ENCODE measurements around the gene CARD11. TPM values are rescaled to one million over a fixed set of nuclear protein-coding genes. Genes with fewer than 3 reads are reported as not detected.

Gene CARD11
- total RNA-seq, 2 experiments from 2014 or later: 99.4 to 105 TPM

GRCh38 chr7:2864204-2864985, 179.3 kb downstream of the CARD11 start:
- DNase-seq: no peak
- Mint-ChIP-seq H3K4me3 (peak overlapping the region; percentile 72), H3K27me3 (ENCODE audit: low read depth) (no peaks in the 10 kb centered on the region), H3K4me1 (ENCODE audit: low read depth) (peaks cover 27% of the 10 kb centered on the region), H3K36me3 (ENCODE audit: low read depth) (no peaks in the 10 kb centered on the region), H3K9me3 (no peaks in the 10 kb centered on the region), H3K27ac (peak overlapping the region; percentile 94)
- CTCF ChIA-PET: interaction anchor here (0.6 to 4.4 kb wide), 24 partner anchors 11 to 808 kb away, joined by 3 to 32 read pairs (median 4); no protein-coding TSS in a partner anchor
- intact Hi-C loops (cut with micrococcal nuclease): loop anchor here (2.0 to 10.0 kb wide), 4 partner anchors 142 to 1032 kb away; partner anchors contain the start of gene SDK1

- peak overlapping the region; percentile 94 for H3K27ac Mint-ChIP-seq
- no peaks in the 10 kb centered on the region for H3K9me3 Mint-ChIP-seq
- H3K4me1 Mint-ChIP-seq (ENCODE audit: low read depth): peaks cover 21% of the 10 kb centered on the region
- peak; percentile 90 for DNase-seq
- CTCF ChIA-PET: interaction anchor here (1.1 to 4.4 kb wide), 7 partner anchors 24 to 321 kb away, joined by 3 to 32 read pairs (median 6); no protein-coding TSS in a partner anchor
- peak overlapping the region; percentile 72 for H3K4me3 Mint-ChIP-seq
- intact Hi-C loops (cut with micrococcal nuclease): loop anchor here (2.0 to 10.0 kb wide), 5 partner anchors 19 to 1033 kb away; partner anchors contain the start of genes GNA12 and SDK1
- H3K36me3 Mint-ChIP-seq (ENCODE audit: low read depth): no peaks in the 10 kb centered on the region
- no peaks in the 10 kb centered on the region for H3K27me3 Mint-ChIP-seq (ENCODE audit: low read depth)
Observed at GRCh38 chr7:2863461-2864066, 180.1 kb downstream of the CARD11 start.

DNA sequence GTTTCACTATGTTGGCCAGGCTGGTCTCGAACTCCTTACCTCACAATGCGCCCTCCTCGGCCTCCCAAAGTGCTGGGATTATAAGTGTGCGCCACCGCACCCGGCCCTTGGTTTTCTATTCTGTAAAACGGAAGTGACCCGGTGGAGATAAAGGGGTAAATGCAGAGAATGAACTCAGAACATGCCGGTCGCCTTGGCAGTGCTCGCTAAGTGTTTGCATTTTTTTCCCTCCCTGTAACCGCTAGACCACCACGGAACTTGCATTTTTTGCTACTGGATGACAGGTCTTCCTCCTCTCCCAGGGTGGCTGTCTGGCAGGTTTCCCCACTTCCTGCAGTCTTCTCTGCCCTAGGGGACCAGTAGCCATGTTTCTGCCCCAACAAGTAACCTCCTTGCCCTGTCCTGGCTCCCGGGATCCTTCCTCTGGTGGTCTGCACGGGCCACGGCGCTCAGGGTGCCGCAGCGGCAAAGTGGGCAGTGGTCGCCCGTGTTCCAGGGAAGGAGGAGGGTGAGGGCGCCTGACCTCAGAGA, 180.8 kb downstream of the CARD11 start:
- H3K27me3 Mint-ChIP-seq (ENCODE audit: low read depth): no peaks in the 10 kb centered on the region
- H3K9me3 Mint-ChIP-seq: no peaks in the 10 kb centered on the region
- H3K27ac Mint-ChIP-seq: peak overlapping the region; percentile 94
- peak overlapping the region; percentile 72 for H3K4me3 Mint-ChIP-seq
- intact Hi-C loops (cut with micrococcal nuclease): loop anchor here (2.0 to 10.0 kb wide), 3 partner anchors 18 to 602 kb away; partner anchors contain the start of gene GNA12
- no peak for DNase-seq
- no peaks in the 10 kb centered on the region for H3K36me3 Mint-ChIP-seq (ENCODE audit: low read depth)
- peaks cover 21% of the 10 kb centered on the region for H3K4me1 Mint-ChIP-seq (ENCODE audit: low read depth)
- CTCF ChIA-PET: interaction anchor here (0.7 kb wide), 1 partner anchor 135 kb away, joined by 4 read pairs; no protein-coding TSS in a partner anchor

GRCh38 chr7:2861509-2861908, 182.2 kb downstream of the CARD11 start:
- Mint-ChIP-seq H3K4me3 (no peak overlapping the region), H3K36me3 (ENCODE audit: low read depth) (no peaks in the 10 kb centered on the region), H3K27me3 (ENCODE audit: low read depth) (no peaks in the 10 kb centered on the region), H3K9me3 (no peaks in the 10 kb centered on the region), H3K27ac (no peak overlapping the region), H3K4me1 (ENCODE audit: low read depth) (peaks cover 21% of the 10 kb centered on the region)
- CTCF ChIA-PET: no interaction called here
- DNase-seq: no peak
- intact Hi-C loops (cut with micrococcal nuclease): loop anchor here (5.0 to 10.0 kb wide), 2 partner anchors 139 to 603 kb away; no protein-coding TSS in a partner anchor

GRCh38 chr7:2860627-2861133, 183.0 kb downstream of the CARD11 start:
- H3K4me3 Mint-ChIP-seq: no peak overlapping the region
- no peaks in the 10 kb centered on the region for H3K36me3 Mint-ChIP-seq (ENCODE audit: low read depth)
- intact Hi-C loops (cut with micrococcal nuclease): loop anchor here (5.0 to 10.0 kb wide), 2 partner anchors 138 to 604 kb away; no protein-coding TSS in a partner anchor
- no peak for DNase-seq
- H3K27ac Mint-ChIP-seq: no peak overlapping the region
- H3K27me3 Mint-ChIP-seq (ENCODE audit: low read depth): no peaks in the 10 kb centered on the region
- peaks cover 21% of the 10 kb centered on the region for H3K4me1 Mint-ChIP-seq (ENCODE audit: low read depth)
- CTCF ChIA-PET: interaction anchor here (0.5 to 1.0 kb wide), 2 partner anchors 9 to 27 kb away, joined by 3 read pairs; no protein-coding TSS in a partner anchor
- no peaks in the 10 kb centered on the region for H3K9me3 Mint-ChIP-seq

DNA sequence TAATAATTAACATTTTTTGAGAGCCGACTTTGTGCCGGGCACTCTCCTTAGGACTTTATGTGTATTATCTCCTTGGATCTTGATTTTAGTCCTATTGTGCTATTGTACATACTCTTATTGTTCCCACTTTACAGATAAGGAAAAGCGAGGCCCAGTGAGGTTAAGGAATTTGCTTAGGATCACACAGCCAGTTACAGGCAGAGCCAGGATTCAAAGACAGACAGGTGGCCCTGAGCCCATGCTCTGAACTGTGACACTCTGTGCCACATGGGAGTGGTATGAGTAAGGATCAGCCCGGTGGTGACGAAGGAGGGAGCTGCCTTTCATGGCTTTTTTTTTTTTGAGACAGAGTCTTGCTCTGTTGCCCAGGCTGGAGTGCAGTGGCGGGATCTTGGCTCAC, 183.7 kb downstream of the CARD11 start:
- CTCF ChIA-PET: interaction anchor here (0.5 to 1.0 kb wide), 2 partner anchors 8 to 28 kb away, joined by 3 read pairs; no protein-coding TSS in a partner anchor
- intact Hi-C loops (cut with micrococcal nuclease): loop anchor here (5.0 to 10.0 kb wide), 2 partner anchors 138 to 605 kb away; no protein-coding TSS in a partner anchor
- no peak overlapping the region for H3K27ac Mint-ChIP-seq

GRCh38 chr7:2858621-2859020, 185.0 kb downstream of the CARD11 start:
- CTCF ChIA-PET: no interaction called here
- intact Hi-C loops (cut with micrococcal nuclease): no loop called here
- Mint-ChIP-seq H3K9me3 (no peaks in the 10 kb centered on the region), H3K4me3 (no peak overlapping the region), H3K27ac (no peak overlapping the region), H3K27me3 (ENCODE audit: low read depth) (no peaks in the 10 kb centered on the region), H3K4me1 (ENCODE audit: low read depth) (peaks cover 7% of the 10 kb centered on the region), H3K36me3 (ENCODE audit: low read depth) (no peaks in the 10 kb centered on the region)
- DNase-seq: no peak

More for the DNA sequence above, 183.7 kb downstream of the CARD11 start:
- DNase-seq: no peak
- H3K4me3 Mint-ChIP-seq: no peak overlapping the region
- no peaks in the 10 kb centered on the region for H3K9me3 Mint-ChIP-seq
- H3K4me1 Mint-ChIP-seq (ENCODE audit: low read depth): peaks cover 20% of the 10 kb centered on the region
- no peaks in the 10 kb centered on the region for H3K36me3 Mint-ChIP-seq (ENCODE audit: low read depth)
- no peaks in the 10 kb centered on the region for H3K27me3 Mint-ChIP-seq (ENCODE audit: low read depth)

GRCh38 chr7:2856388-2857169, 187.1 kb downstream of the CARD11 start:
- Mint-ChIP-seq H3K9me3 (no peaks in the 10 kb centered on the region), H3K27me3 (ENCODE audit: low read depth) (no peaks in the 10 kb centered on the region), H3K4me3 (no peak overlapping the region), H3K36me3 (ENCODE audit: low read depth) (no peaks in the 10 kb centered on the region), H3K4me1 (ENCODE audit: low read depth) (peaks cover 4% of the 10 kb centered on the region), H3K27ac (no peak overlapping the region)
- CTCF ChIA-PET: no interaction called here
- no peak for DNase-seq
- intact Hi-C loops (cut with micrococcal nuclease): no loop called here

Other genes starting within 250 kb of the CARD11 start
- 10 to 100 TPM; 14.1 to 15.0 TPM for gene GNA12, start 199.6 kb downstream of the CARD11 start, total RNA-seq